Progenitor cell of endocrine pancreas (in vitro differentiated cells): Measurements from ENCODE around the gene HOXA1. TPM values are rescaled to one million over a fixed set of nuclear protein-coding genes. Genes with fewer than 3 reads are reported as not detected.

Experiments
- DNase-seq: peaks from one replicate; pipeline ENCODE4 v3.0.0; 2021; ENCODE audit warnings: low spot score; ENCODE audit not compliant: unreplicated experiment
- H3K27ac Mint-ChIP-seq: 2 replicates; pipeline ENCODE4 v1.8.0; 2021; ENCODE audit warnings: mild to moderate bottlenecking, moderate library complexity, mixed read lengths
- H3K27me3 Mint-ChIP-seq: 2 replicates; pipeline ENCODE4 v1.8.0; 2021; ENCODE audit warnings: mixed read lengths
- H3K36me3 Mint-ChIP-seq: 2 replicates; pipeline ENCODE4 v1.8.0; 2022; ENCODE audit warnings: mixed read lengths; ENCODE audit not compliant: insufficient read depth
- H3K4me1 Mint-ChIP-seq: 2 replicates; pipeline ENCODE4 v1.8.0; 2021; ENCODE audit warnings: low read depth, mixed read lengths
- H3K4me3 Mint-ChIP-seq: 2 replicates; pipeline ENCODE4 v1.8.0; 2021; ENCODE audit warnings: low read depth, mild to moderate bottlenecking, moderate library complexity, mixed read lengths
- H3K9me3 Mint-ChIP-seq: 2 replicates; pipeline ENCODE4 v1.8.0; 2021; ENCODE audit warnings: low read depth, mixed read lengths
- CTCF ChIP-seq: fragments of 200-600 bp; sonication (generic); IDR thresholded peaks from one replicate; pipeline ENCODE4 v1.5.0; 2021; ENCODE audit warnings: antibody characterized with exemption, mild to moderate bottlenecking; ENCODE audit not compliant: unreplicated experiment
- total RNA-seq: library from RNA; stranded (reverse); gene quantifications from 2 replicates; pipeline ENCODE4 v1.2.1, GENCODE V29; 2021

Gene HOXA1
- total RNA-seq, 1 donor from 2014 or later, result 31.2 TPM

GRCh38 chr7:27143023-27143949, 47.5 kb upstream of the HOXA1 start, which contains the start of gene HOXA5:
HOXA5 (minus strand) TSS chr7:27143681; CDS start chr7:27143607, 74 bp downstream.
- peak; percentile 97 for TF ChIP-seq CTCF
- H3K27ac Mint-ChIP-seq, result peak within 1 kb of the TSS; percentile 92
- H3K4me1 Mint-ChIP-seq, result peaks cover 28% of the 10 kb centered on the region
- H3K9me3 Mint-ChIP-seq, result no peaks in the 10 kb centered on the region
- peaks cover 41% of the 10 kb centered on the region for H3K27me3 Mint-ChIP-seq
- H3K36me3 Mint-ChIP-seq, result peaks cover 6% of the 10 kb centered on the region
- DNase-seq, result peak; percentile 87
- H3K4me3 Mint-ChIP-seq, result peak within 1 kb of the TSS; percentile 93

GRCh38 chr7:27142580-27143022, 46.8 kb upstream of the HOXA1 start:
- TF ChIP-seq CTCF, result no peak
- no peaks in the 10 kb centered on the region for H3K9me3 Mint-ChIP-seq
- peaks cover 32% of the 10 kb centered on the region for H3K4me1 Mint-ChIP-seq
- DNase-seq, result no peak
- H3K27ac Mint-ChIP-seq, result peak overlapping the region; percentile 92
- H3K27me3 Mint-ChIP-seq, result peaks cover 41% of the 10 kb centered on the region
- H3K36me3 Mint-ChIP-seq, result peaks cover 6% of the 10 kb centered on the region
- peak overlapping the region; percentile 93 for H3K4me3 Mint-ChIP-seq

GRCh38 chr7:27141923-27142579, 46.3 kb upstream of the HOXA1 start:
- Mint-ChIP-seq H3K9me3 (no peaks in the 10 kb centered on the region), H3K4me1 (peaks cover 37% of the 10 kb centered on the region), H3K4me3 (peak overlapping the region; percentile 93), H3K27me3 (peaks cover 37% of the 10 kb centered on the region), H3K36me3 (peaks cover 6% of the 10 kb centered on the region), H3K27ac (peak overlapping the region; percentile 92)
- no peak for DNase-seq
- TF ChIP-seq CTCF, result peak; percentile 53

- Mint-ChIP-seq H3K4me3 (peak overlapping the region; percentile 93), H3K36me3 (peaks cover 4% of the 10 kb centered on the region), H3K27me3 (peaks cover 30% of the 10 kb centered on the region), H3K4me1 (peaks cover 44% of the 10 kb centered on the region), H3K27ac (peak overlapping the region; percentile 92), H3K9me3 (no peaks in the 10 kb centered on the region)
- TF ChIP-seq CTCF, result no peak
- no peak for DNase-seq
Observed at GRCh38 chr7:27141137-27141922, 45.5 kb upstream of the HOXA1 start.
